ENCODE measurements around the gene CTTN. TPM values are rescaled to one million over a fixed set of nuclear protein-coding genes. Genes with fewer than 3 reads are reported as not detected.

Gene CTTN
- total RNA-seq, 1 donor from 2014 or later: 307 TPM

- H3K27ac Mint-ChIP-seq (ENCODE audit: unreplicated experiment): peak overlapping the region; percentile 95
- peak; percentile 76 for DNase-seq (ENCODE audit: low spot score)
- H3K4me3 Mint-ChIP-seq (ENCODE audit: unreplicated experiment): no peak overlapping the region
- H3K36me3 Mint-ChIP-seq (ENCODE audit: low read depth): peaks cover 51% of the 10 kb centered on the region
- no peaks in the 10 kb centered on the region for H3K9me3 Mint-ChIP-seq (ENCODE audit: low read depth)
- TF ChIP-seq CTCF (IDR thresholded peaks at IDR 0.05): no peak
- no peaks in the 10 kb centered on the region for H3K27me3 Mint-ChIP-seq (ENCODE audit: low read depth)
- H3K4me1 Mint-ChIP-seq (ENCODE audit: low read depth): peaks cover 21% of the 10 kb centered on the region
Observed at GRCh38 chr11:70414341-70415100, 16.2 kb downstream of the CTTN start.

GRCh38 chr11:70415191-70415590 is 16.9 kb downstream of the CTTN start:
- Mint-ChIP-seq H3K27ac (ENCODE audit: unreplicated experiment) (peak overlapping the region; percentile 95), H3K4me3 (ENCODE audit: unreplicated experiment) (no peak overlapping the region), H3K36me3 (ENCODE audit: low read depth) (peaks cover 49% of the 10 kb centered on the region), H3K4me1 (ENCODE audit: low read depth) (peaks cover 25% of the 10 kb centered on the region), H3K9me3 (ENCODE audit: low read depth) (no peaks in the 10 kb centered on the region), H3K27me3 (ENCODE audit: low read depth) (no peaks in the 10 kb centered on the region)
- no peak for DNase-seq (ENCODE audit: low spot score)
- peak; percentile 77 for TF ChIP-seq CTCF (IDR thresholded peaks at IDR 0.05)

- no peak for TF ChIP-seq CTCF (IDR thresholded peaks at IDR 0.05)
- H3K4me1 Mint-ChIP-seq (ENCODE audit: low read depth): peaks cover 26% of the 10 kb centered on the region
- no peaks in the 10 kb centered on the region for H3K9me3 Mint-ChIP-seq (ENCODE audit: low read depth)
- peak; percentile 76 for DNase-seq (ENCODE audit: low spot score)
- no peaks in the 10 kb centered on the region for H3K27me3 Mint-ChIP-seq (ENCODE audit: low read depth)
- no peak overlapping the region for H3K4me3 Mint-ChIP-seq (ENCODE audit: unreplicated experiment)
- H3K36me3 Mint-ChIP-seq (ENCODE audit: low read depth): peaks cover 46% of the 10 kb centered on the region
- peak overlapping the region; percentile 95 for H3K27ac Mint-ChIP-seq (ENCODE audit: unreplicated experiment)
Observed at GRCh38 chr11:70415642-70416395, 17.5 kb downstream of the CTTN start.

GRCh38 chr11:70416881-70417280 is 18.6 kb downstream of the CTTN start:
- H3K27ac Mint-ChIP-seq (ENCODE audit: unreplicated experiment): no peak overlapping the region
- peak; percentile 88 for DNase-seq (ENCODE audit: low spot score)
- TF ChIP-seq CTCF (IDR thresholded peaks at IDR 0.05): no peak
- peaks cover 46% of the 10 kb centered on the region for H3K36me3 Mint-ChIP-seq (ENCODE audit: low read depth)
- H3K9me3 Mint-ChIP-seq (ENCODE audit: low read depth): no peaks in the 10 kb centered on the region
- peaks cover 26% of the 10 kb centered on the region for H3K4me1 Mint-ChIP-seq (ENCODE audit: low read depth)
- H3K4me3 Mint-ChIP-seq (ENCODE audit: unreplicated experiment): no peak overlapping the region
- H3K27me3 Mint-ChIP-seq (ENCODE audit: low read depth): no peaks in the 10 kb centered on the region

- no peak for DNase-seq (ENCODE audit: low spot score)
- Mint-ChIP-seq H3K9me3 (ENCODE audit: low read depth) (no peaks in the 10 kb centered on the region), H3K4me1 (ENCODE audit: low read depth) (peaks cover 26% of the 10 kb centered on the region), H3K27me3 (ENCODE audit: low read depth) (no peaks in the 10 kb centered on the region), H3K4me3 (ENCODE audit: unreplicated experiment) (no peak overlapping the region), H3K27ac (ENCODE audit: unreplicated experiment) (no peak overlapping the region), H3K36me3 (ENCODE audit: low read depth) (peaks cover 46% of the 10 kb centered on the region)
- no peak for TF ChIP-seq CTCF (IDR thresholded peaks at IDR 0.05)
Observed at GRCh38 chr11:70418130-70418529, 19.8 kb downstream of the CTTN start.
